ENCODE measurements around the gene NRN1. TPM values are rescaled to one million over a fixed set of nuclear protein-coding genes. Genes with fewer than 3 reads are reported as not detected.

The NRN1 gene
- total RNA-seq, 1 donor from 2014 or later = 6.4 TPM

DNA sequence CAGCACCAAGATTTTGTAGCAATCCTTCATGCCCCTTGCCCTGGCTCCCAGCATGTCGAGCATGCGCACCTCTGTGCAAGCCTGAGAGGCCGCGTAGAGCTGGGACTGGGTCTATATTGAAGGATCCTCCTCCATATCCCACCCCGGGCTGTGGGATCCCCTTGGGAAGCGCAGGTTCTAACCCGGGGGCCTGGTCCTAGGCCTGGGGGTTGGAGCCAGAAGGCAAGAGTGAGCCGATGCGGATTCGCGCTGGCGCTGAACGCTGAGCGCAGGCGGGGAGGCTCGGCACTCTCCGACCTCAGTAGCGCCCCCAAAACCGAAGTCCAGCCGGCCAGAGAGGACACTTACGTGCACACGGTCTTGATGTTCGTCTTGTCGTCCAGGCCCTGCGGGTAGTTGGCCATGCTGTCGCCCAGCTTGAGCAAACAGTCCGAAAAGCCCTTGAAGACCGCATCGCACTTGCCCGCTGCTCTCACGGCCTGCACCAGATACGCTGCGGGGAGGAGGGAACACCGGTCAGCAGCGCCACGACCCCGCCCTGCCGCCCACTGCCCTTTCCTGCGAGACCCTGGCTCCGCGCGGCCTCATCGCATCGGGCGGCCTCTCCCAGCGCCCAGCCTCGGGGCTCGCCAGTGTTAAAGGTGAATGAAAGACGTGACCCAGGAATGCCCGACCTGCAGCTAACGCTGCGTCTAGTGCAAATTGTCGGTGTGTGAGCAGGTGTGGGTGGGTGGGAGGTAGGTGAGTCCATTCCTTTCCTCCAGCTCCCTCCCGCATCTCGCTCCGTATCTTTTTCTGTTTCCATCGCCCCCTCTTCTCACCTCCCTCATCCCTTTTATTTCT is 4.5 kb downstream of the NRN1 start:
- DNase-seq (ENCODE audit: low spot score) = no peak

DNA sequence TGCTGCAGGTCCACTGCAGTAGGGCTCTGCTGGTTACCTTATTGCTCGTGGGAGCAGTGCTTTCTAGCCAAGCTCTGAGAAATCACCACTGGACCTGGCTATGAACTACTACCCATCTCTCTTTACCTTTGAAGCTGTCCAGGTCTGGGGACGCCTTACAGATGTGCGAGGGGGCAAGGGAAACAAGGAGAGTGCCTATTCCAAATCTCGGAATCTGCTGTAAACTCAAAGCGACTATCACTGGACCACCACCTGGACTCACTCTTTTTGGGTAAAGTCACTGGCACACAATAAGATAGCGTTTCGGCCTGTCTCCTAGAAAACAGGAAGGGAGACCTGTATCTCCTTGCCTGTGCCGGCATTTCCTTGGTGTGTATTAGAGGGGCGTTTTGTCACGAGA is 5.3 kb downstream of the NRN1 start:
- no peak for DNase-seq (ENCODE audit: low spot score)

GRCh38 chr6:5999688-6000608 is 6.8 kb downstream of the NRN1 start:
- no peak for DNase-seq (ENCODE audit: low spot score)

- DNase-seq (ENCODE audit: low spot score) = no peak
These were observed 7.7 kb downstream of the NRN1 start for GRCh38 chr6:5998711-5999687.

DNA sequence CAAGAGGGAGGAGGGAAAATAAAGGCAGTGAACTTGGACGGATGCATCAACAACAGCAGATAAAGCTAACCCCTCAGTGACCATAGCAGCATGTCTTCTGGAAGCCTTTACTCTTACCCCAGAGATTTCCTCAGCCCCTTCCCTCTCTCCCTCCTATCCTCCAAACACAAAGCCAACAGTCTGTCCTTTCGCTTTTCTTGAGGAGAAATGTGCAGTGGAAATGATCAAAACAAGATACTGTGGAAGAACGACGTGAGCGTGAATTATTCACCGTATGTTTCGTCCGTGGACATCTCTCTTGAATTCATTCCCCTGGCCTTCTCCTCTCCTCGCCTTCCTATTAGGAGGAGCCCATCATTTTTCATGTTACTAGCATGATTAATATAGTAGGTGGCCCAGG is 8.5 kb downstream of the NRN1 start:
- DNase-seq (ENCODE audit: low spot score) = no peak

DNA sequence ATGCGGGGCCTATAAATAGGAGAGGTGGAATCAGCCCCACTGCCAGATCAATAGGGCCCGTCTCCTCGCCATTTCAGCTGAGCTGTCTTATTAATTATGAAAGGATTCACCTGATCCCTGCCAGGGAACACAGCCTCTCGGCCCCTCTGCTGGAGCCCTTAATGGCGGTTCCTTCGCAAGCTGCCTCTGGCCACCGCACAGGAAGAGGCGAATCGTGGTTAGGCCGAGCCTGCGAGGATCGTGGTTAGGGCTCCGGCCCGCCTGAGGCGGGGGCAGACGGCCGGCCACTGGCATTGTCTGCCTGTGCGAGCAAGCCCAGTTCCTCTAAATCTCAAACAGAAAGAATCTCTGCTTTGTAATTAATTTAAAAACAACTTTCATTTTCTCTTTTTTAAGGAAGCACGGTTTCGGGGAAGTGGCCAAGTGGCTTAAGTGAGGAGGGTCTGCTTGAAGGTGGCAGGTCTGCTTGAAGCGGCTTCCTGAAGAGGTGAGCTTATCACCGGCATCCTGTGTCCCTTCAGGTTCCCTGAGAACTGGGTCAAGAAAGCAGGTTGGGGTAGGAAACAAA is 9.2 kb downstream of the NRN1 start:
- no peak for DNase-seq (ENCODE audit: low spot score)

DNA sequence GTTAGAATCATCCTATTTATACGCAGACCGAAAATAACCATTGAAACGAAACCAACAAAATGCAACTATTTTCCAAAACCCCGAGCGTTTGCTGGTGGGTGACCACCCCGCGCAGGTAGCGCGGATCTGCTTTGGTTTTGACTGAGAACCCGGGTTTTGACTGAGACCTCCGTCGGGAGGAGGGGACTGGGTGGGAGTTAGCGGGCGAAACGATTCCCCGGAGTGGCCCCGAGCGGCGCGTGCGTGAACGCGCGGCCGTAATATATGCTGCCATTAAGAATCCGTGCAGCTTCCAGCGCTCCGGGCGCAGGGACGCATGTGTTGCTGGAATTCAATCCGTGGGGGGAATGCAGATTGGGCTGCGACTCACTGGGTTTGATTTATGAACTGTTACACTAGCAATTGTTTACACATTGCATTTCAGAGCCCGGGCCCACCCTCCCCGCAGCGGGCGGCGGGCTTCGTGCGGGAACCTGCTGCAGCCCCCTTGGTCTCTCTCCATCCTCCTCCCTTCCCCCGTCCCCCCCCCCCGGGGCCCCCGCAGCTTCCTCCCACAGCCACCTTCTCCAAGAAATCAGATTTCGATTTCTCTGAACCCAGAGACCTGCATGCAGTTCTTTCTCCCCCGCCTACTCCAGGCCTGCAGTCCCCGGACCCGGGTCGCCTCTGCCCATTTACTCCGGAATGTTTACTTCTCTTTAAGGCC is 9.9 kb downstream of the NRN1 start:
- no peak for DNase-seq (ENCODE audit: low spot score)

DNA sequence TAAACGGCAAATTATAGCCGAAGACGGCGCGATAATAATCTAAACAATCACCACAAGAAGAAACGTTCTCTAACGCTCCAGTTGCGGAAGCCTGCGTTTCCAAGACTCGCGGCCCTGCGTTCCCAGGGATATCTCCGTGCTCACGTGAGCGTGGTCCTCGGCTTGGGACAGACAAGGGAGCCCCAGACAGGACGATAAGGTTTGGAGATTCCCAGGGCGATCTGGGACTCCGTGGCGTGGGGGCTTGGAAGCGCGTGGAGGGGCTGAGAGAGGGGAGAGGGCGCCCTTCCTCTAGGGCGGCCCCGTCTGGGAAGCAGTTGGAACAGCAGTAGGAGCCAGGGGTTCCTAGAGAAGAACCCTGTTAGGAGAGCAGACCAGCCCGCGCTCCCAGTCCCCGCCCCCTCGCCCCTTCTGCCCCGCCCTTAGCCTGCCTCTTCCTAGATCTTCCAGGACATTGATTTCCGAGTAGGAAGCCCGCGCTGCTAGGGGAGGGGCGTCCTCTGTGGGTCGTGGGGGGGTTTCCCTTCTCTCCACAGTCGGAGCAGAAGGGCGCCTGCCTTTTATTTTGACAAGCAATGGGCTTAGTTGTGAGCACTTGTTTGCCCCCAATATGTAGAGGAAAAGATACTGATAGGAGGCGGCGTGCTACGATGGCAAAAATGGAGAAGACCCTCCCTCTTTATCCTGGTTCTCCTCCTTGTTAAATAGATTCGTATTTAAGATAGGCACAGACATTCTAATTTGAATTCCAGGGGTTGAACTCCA is 10.6 kb downstream of the NRN1 start:
- DNase-seq (ENCODE audit: low spot score) = no peak

DNA sequence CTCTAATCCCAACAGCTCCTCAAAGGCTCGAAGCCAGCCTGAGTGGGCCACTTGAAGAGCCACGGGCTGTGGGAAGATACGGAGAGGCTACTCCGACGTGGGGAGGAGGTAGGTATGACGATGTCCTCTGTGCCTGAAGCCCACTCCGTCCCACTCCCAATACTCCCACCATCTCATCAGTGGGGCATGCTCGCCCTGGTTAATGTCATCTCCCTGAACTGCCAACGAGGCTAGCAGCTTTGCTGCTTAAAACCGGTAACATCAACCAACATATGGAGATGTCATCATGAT is 11.1 kb downstream of the NRN1 start:
- no peak for DNase-seq (ENCODE audit: low spot score)

GRCh38 chr6:5994999-5995657 is 11.6 kb downstream of the NRN1 start:
- no peak for DNase-seq (ENCODE audit: low spot score)

DNA sequence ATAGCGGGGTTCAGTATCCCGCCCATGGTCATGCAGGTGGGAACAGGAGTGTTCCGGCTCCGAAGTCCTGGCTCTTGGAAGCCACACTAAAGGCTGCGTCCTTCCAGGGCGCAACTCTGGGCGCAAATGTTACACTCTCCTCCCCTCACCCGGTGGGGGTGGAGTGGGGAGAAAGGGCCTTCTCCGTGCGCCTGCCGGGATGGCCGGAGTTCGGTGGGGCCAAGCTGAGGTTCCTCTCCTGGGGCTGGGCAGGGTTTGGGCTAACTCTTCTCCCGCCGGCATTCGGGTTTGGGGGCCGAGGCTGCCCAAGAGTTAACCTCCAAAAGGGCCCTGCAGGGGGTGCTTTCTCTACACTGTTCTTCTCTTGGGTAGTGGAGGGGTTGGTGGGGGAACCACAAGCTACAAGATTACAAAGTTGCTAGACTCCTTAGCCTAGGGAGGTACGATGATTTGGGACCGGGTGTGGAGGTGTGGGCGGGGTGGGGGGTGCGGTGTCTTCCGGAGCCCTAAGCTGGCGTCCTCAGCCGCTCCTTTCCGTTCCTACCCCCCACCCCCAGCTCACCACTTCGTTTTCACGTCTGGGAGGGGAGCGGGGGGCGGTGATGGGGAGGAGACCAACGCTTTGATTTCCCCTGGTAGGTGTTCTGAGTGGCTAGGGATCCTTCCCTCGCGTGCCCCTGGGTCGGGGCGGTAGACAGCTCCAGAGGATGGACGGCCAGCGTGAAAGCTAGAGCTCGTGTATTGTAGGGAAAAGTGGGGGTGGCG is 12.3 kb downstream of the NRN1 start:
- DNase-seq (ENCODE audit: low spot score) = no peak

DNA sequence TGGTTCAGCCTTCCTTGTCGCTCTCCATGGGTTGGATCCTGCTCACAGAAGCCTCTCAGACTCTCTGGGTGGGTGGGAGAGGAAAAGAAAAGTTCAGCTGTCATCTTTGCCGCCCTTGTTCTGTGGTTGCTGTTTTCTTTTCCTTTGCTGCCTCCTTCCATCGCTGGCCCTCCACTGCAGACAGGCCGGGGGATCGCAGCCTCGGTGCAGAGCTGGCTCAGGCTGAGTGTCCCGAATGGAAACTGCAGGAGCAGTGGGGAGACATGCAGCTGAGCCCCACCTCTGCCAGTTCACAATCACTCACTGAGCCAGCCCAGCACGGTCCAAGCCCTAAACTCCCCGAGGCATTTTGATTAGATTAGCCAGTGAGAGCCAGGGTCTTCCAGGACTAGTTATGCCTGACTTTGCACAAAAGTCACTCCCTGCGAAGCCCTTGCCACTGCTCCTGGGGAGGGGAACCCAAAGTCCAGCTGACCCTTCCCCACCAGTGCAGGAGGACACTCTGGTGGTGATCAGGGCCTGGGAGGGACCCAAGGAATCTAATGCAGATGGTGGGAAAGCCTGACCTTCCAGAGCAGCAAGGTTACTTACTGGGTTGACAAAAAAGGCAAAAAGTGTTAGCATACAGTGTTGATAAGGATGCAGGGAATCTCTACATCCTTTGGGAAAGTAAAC is 14.0 kb downstream of the NRN1 start:
- DNase-seq (ENCODE audit: low spot score) = no peak

DNA sequence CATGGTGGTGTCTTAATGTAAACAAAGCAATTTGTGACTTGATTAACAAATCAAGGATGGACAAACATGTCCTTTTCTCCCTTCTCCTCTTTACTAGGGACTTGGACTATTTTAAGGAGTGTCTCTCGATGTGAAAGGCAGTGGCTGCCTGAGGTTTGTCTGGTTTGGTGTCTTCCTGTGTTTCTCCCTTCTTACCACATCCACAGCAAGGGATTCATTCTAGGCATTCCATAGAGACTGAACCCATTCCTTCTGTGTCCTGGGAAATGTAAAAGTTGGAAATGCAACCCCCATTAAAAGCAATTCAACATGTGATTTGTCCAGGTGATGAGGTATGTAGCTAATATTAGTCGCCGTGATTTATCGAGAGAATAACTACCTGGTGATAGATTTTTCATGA is 15.9 kb downstream of the NRN1 start:
- no peak for DNase-seq (ENCODE audit: low spot score)

DNA sequence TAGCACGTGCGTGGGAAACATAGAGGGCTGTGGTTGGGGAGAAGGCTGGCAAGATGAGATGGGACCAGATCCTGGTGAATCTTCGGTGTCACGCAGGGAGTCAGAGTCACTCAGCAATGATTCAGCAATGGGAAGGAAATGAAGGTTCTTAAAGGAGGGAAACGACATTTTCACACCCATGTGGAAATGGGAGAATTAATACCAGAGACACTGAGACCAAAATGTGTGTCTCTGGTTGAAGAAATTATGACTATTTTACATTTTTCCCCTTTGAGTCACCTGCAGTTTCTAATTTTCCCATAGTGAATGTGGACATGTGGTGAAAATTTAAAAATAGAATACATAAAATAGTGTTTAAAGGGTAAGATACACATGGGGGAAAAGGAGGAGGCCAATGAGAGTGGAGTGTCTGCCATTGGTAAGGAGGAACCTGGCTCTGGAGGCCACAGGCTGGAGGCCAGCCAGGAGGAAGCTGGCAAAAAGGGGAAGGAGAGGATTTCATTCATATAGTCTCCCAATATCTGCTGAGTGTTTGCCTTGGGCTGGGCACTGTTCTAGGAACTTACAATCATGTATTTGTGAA is 17.5 kb downstream of the NRN1 start:
- DNase-seq (ENCODE audit: low spot score) = no peak

DNA sequence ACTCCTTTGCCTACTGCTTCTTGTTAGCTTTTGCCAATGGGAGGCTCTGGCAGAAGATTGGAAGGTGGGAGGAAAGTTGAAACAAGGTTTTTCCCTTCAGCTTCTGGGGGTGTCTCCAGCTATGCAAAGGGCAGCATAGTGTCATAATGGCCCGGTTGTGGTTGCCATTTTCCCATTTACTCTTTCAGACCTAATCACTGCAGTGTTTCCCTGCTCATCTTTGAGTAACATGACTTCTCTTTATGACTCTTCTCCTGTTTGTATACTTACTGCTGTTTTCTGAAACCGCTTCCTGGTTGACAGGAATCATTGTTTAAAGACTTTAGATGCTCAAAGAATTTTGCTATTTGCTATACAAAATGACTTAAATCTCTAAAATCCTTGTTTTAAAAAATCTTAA is 19.9 kb downstream of the NRN1 start:
- DNase-seq (ENCODE audit: low spot score) = no peak

GRCh38 chr6:5984150-5985089 is 22.3 kb downstream of the NRN1 start:
- no peak for DNase-seq (ENCODE audit: low spot score)
